GM19099 (cell line): ENCODE data around the gene HELZ.

Experiments used
- POLR2A ChIP-seq: IDR thresholded peaks from 3 replicates; pipeline ENCODE4 v1.6.1; 2011; ENCODE audit warnings: low read depth; ENCODE audit not compliant: insufficient read length; ENCODE audit errors: extremely low read depth

The HELZ gene

DNA sequence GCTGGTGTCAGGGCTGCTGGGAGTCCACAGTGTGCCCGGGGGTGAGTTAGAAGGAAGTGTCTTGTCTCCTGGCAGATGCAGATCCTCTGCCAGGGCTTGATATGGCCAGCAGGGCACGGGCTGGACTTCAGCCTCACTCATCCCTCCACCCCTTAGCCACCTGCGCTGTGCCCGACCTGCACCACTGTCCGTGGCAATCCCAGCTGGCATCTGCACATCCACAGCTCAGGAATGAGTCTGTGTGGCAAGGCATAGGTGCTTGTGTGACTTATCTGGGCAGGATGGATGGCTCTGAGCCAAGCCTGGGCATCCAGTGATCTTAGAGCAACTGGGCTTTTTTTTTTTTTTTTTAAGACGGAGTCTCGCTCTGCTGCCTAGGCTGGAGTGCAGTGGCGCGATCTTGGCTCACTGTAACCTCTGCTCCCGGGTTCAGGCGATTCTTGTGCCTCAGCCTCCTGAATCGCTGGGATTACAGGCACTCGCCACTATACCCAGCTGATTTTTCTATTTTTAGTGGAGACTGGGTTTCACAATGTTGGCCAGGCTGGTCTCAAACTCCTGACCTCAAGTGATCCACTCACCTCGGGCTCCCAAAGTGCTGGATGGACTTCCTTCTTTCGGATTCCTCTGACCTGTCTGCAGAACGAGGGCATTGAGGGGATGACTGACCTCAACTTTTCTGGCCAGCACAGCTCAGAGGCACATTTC is 223.1 kb downstream of the HELZ start:
- no peak for TF ChIP-seq POLR2A

DNA sequence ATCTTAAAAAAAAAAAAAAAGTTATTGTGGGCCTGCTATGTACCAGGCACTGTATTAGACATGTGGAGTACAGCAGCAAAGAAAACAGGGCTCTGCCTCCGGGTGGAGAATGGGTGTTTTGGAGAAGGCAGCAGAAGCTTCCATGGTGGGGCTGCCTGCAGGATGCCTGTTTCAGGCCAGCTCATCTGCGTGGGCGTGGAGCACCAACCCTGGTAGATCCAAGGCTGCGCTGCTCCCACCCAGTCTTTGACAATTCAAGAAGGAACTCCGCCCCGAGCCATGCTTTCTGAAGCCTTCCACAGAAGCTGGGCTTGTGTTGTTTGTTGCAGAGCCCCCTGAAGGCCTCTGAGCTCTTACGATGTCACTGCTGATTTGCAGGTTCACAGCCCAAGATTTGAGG is 223.8 kb downstream of the HELZ start:
- TF ChIP-seq POLR2A: no peak
